Hepatocyte (in vitro differentiated cells): Measurements from ENCODE around the gene CYLD. TPM values are rescaled to one million over a fixed set of nuclear protein-coding genes. Genes with fewer than 3 reads are reported as not detected.

Experiments
- DNase-seq: peaks from one replicate; pipeline ENCODE4 v3.0.0-alpha.2; 2016; ENCODE audit warnings: low spot score
- H2AFZ ChIP-seq: fragments of 200-600 bp; sonication (generic); 2 replicates; pipeline ENCODE4 v1.6.0; 2016; ENCODE audit warnings: antibody characterized with exemption, mild to moderate bottlenecking
- H3K27ac ChIP-seq: fragments of 200-600 bp; sonication (generic); 2 replicates; pipeline ENCODE4 v1.5.1; 2016; ENCODE audit warnings: mild to moderate bottlenecking
- H3K27me3 ChIP-seq: fragments of 200-600 bp; sonication (generic); 2 replicates; pipeline ENCODE4 v1.6.1; 2016
- H3K36me3 ChIP-seq: fragments of 200-600 bp; sonication (generic); replicated peaks from 2 replicates; pipeline ENCODE4 v1.5.1; 2016; ENCODE audit warnings: low read depth; ENCODE audit not compliant: insufficient read depth
- H3K4me1 ChIP-seq: fragments of 200-600 bp; sonication (generic); 2 replicates; pipeline ENCODE4 v1.5.1; 2016; ENCODE audit warnings: mild to moderate bottlenecking, moderate library complexity; ENCODE audit not compliant: insufficient read depth
- H3K4me2 ChIP-seq: fragments of 200-600 bp; sonication (generic); 2 replicates; pipeline ENCODE4 v1.6.0; 2016
- H3K4me3 ChIP-seq: fragments of 200-600 bp; sonication (generic); 2 replicates; pipeline ENCODE4 v1.5.1; 2016; ENCODE audit warnings: mild to moderate bottlenecking
- H3K79me2 ChIP-seq: fragments of 200-600 bp; sonication (generic); 2 replicates; pipeline ENCODE4 v1.6.0; 2017; ENCODE audit warnings: mild to moderate bottlenecking
- H3K9me2 ChIP-seq: fragments of 200-600 bp; sonication (generic); replicated peaks from 2 replicates; pipeline ENCODE4 v1.6.0; 2017; ENCODE audit warnings: mild to moderate bottlenecking; ENCODE audit not compliant: insufficient read depth
- H3K9me3 ChIP-seq: fragments of 200-600 bp; sonication (generic); 2 replicates; pipeline ENCODE4 v1.5.1; 2016; ENCODE audit warnings: low read depth, mild to moderate bottlenecking
- H4K20me1 ChIP-seq: fragments of 200-600 bp; sonication (generic); 2 replicates; pipeline ENCODE4 v1.6.0; 2016; ENCODE audit warnings: mild to moderate bottlenecking; ENCODE audit not compliant: insufficient read depth, poor library complexity, severe bottlenecking
- EZH2 ChIP-seq: fragments of 200-600 bp; sonication (generic); IDR thresholded peaks from 2 replicates; pipeline ENCODE4 v1.6.1; 2016; ENCODE audit warnings: antibody characterized with exemption, mild to moderate bottlenecking, borderline replicate concordance
- EZH2phosphoT487 ChIP-seq: fragments of 200-600 bp; sonication (generic); IDR thresholded peaks from one replicate; pipeline ENCODE4 v1.6.1; 2018; ENCODE audit warnings: antibody characterized with exemption, mild to moderate bottlenecking, low read depth, moderate library complexity; ENCODE audit not compliant: unreplicated experiment, severe bottlenecking
- WGBS: methylation state at CpG from one replicate; pipeline ENCODE4 v1.1.6; 2016; ENCODE audit warnings: low lambda C conversion rate; ENCODE audit errors: missing lambda C conversion rate; 5-methylcytosine and 5-hydroxymethylcytosine counted together
- polyA plus RNA-seq: library from polyadenylated mRNA; unstranded; fragments of >200 nt; fragmentation: Nextera tagmentation; extraction: Ambion mirVana; gene quantifications from 2 replicates; pipeline ENCODE4 v1.2.1, GENCODE V29; 2016
- total RNA-seq: library from RNA; depleted of rRNA; stranded (reverse); fragments of >200 nt; gene quantifications from 2 replicates; pipeline ENCODE4 v1.2.3, GENCODE V29; 2014
- TF ChIP-seq, protein P1 (sequence below): fragments of 200-600 bp; sonication (generic); IDR thresholded peaks from 2 replicates; pipeline ENCODE4 v1.5.1; 2016; ENCODE audit warnings: antibody characterized with exemption, mild to moderate bottlenecking; ENCODE audit not compliant: poor library complexity

CYLD gene
- total and polyA plus RNA-seq, 2 experiments from 2014 or later, result 9.9 to 17.8 TPM

DNA sequence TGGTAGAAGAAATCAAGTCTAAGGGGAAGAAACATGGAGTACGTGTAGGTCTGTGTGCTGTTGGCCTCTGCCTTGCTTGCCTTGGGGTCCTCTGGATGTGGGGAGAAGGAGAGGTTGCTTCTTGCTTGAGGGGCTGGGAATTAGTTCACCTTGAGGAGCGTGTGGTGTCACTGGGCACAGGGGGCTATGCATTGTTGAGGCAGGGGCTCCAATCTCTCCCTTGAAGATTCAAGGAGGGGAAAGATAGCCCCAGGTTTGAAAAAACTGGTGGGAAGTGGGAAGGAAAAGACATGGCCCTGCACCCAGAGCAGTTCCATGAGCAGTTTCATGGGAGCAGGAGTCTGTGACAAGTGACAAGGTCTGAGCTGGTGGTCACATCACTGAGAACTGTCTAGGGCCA is 103.4 kb downstream of the CYLD start:
- Histone ChIP-seq H3K4me2 (no peak overlapping the region), H3K79me2 (no peaks in the 10 kb centered on the region), H3K36me3 (no peaks in the 10 kb centered on the region), H3K4me1 (no peaks in the 10 kb centered on the region), H4K20me1 (no peaks in the 10 kb centered on the region), H3K9me3 (no peaks in the 10 kb centered on the region), H3K9me2 (no peaks in the 10 kb centered on the region), H2AFZ (no peak overlapping the region), H3K27me3 (peaks cover 3% of the 10 kb centered on the region), H3K4me3 (no peak overlapping the region), H3K27ac (no peak overlapping the region)
- DNase-seq, result no peak
- TF ChIP-seq, protein P1, sequence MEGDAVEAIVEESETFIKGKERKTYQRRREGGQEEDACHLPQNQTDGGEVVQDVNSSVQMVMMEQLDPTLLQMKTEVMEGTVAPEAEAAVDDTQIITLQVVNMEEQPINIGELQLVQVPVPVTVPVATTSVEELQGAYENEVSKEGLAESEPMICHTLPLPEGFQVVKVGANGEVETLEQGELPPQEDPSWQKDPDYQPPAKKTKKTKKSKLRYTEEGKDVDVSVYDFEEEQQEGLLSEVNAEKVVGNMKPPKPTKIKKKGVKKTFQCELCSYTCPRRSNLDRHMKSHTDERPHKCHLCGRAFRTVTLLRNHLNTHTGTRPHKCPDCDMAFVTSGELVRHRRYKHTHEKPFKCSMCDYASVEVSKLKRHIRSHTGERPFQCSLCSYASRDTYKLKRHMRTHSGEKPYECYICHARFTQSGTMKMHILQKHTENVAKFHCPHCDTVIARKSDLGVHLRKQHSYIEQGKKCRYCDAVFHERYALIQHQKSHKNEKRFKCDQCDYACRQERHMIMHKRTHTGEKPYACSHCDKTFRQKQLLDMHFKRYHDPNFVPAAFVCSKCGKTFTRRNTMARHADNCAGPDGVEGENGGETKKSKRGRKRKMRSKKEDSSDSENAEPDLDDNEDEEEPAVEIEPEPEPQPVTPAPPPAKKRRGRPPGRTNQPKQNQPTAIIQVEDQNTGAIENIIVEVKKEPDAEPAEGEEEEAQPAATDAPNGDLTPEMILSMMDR, result no peak
- TF ChIP-seq EZH2 (no peak), EZH2phosphoT487 (no peak)
- 91% methylated on average over 2 of the region's 2 CpGs for WGBS

DNA sequence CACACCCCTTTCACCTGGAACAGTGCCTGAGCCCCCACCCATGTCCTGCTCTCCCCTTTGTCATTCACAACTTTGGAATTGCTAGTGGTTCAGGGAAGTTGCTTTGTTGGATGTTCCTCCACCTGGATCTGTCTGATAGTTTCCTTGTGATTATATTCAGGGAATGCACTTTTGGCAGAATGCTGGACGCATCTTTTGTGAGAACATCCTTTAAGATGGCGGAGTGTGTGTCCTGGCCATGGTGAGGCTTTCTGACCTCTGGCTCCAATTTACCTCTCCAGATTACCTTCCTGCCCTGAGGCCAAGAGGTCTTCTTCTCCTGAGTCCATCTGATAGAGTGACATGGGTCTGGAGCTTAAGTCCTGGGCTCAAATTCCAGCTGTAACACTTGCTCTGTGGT is 104.6 kb downstream of the CYLD start:
- TF ChIP-seq EZH2, result no peak
- TF ChIP-seq EZH2phosphoT487, result no peak
- TF ChIP-seq, protein P1, result no peak
- Histone ChIP-seq H3K9me2 (no peaks in the 10 kb centered on the region), H3K4me3 (no peak overlapping the region), H3K27ac (no peak overlapping the region), H3K4me1 (no peaks in the 10 kb centered on the region), H3K27me3 (no peaks in the 10 kb centered on the region), H3K4me2 (no peak overlapping the region), H3K36me3 (no peaks in the 10 kb centered on the region), H4K20me1 (no peaks in the 10 kb centered on the region), H2AFZ (no peak overlapping the region), H3K79me2 (no peaks in the 10 kb centered on the region), H3K9me3 (no peaks in the 10 kb centered on the region)
- no peak for DNase-seq
- 98% methylated on average over 2 of the region's 2 CpGs for WGBS

DNA sequence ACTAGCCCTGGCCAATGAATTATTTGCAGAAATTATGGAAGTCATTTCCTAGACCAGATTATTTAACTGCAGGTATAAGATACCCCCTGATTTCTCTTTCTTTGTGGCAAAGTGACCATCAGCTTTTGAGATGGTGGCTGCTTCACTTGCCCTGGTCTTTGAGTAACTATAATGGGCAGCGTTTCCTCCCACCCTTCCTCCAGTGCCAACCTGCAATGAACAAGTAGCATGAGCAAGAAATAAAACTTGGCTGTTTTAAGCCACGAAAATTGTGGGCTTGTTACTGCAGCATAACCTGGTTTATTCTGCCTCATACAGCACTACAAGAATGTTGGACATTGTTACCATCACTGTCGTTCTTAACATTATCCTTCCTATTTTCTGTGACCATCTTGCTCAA is 105.3 kb downstream of the CYLD start:
- no peak overlapping the region for H3K27ac ChIP-seq
- H4K20me1 ChIP-seq, result no peaks in the 10 kb centered on the region
- TF ChIP-seq EZH2phosphoT487 (no peak), EZH2 (no peak)
- TF ChIP-seq, protein P1, result no peak
- no peak overlapping the region for H3K4me2 ChIP-seq
- no peak for DNase-seq
- H3K9me2 ChIP-seq, result no peaks in the 10 kb centered on the region
- H3K4me3 ChIP-seq, result no peak overlapping the region
- WGBS, result 82% methylated on average over 3 of the region's 3 CpGs
- no peaks in the 10 kb centered on the region for H3K9me3 ChIP-seq
- H3K4me1 ChIP-seq, result no peaks in the 10 kb centered on the region
- no peak overlapping the region for H2AFZ ChIP-seq
- no peaks in the 10 kb centered on the region for H3K27me3 ChIP-seq
- H3K79me2 ChIP-seq, result no peaks in the 10 kb centered on the region
- no peaks in the 10 kb centered on the region for H3K36me3 ChIP-seq
